OCI-LY1 (cell line): ENCODE data around the gene PRRG2.

Source experiments
- CTCF ChIP-seq: fragments of 200-600 bp; sonication (generic), shearing (Covaris generic); IDR thresholded peaks from 2 replicates; pipeline ENCODE4 v1.5.1; 2017; ENCODE audit warnings: mild to moderate bottlenecking, antibody characterized with exemption, low read length, moderate library complexity, mixed read lengths
- EZH2 ChIP-seq: fragments of 200-600 bp; sonication (generic), shearing (Covaris generic); IDR thresholded peaks from 2 replicates; pipeline ENCODE4 v1.8.0; 2017; ENCODE audit warnings: borderline replicate concordance, mixed run types, mild to moderate bottlenecking, antibody characterized with exemption, low read length, moderate library complexity, mixed read lengths

- TF ChIP-seq CTCF (no peak), EZH2 (no peak)
Measured at GRCh38 chr19:49587227-49587626, 6.1 kb downstream of the PRRG2 start.
